Common myeloid progenitor, CD34-positive (primary cell): ENCODE results near the gene AMPD3.

Experiments
- CTCF ChIA-PET: fragments of 350-600 bp; sonication (Branson Sonifier 250); formaldehyde crosslinking; loops from one replicate; lab custom pipeline; 2021; ENCODE audit warnings: antibody characterized with exemption; lab: Charles Lee
- POLR2A ChIA-PET: fragments of 350-600 bp; sonication (Branson Sonifier 250); formaldehyde crosslinking; loops from one replicate; lab custom pipeline; 2021; ENCODE audit warnings: antibody characterized with exemption; lab: Charles Lee
- DNase-seq, 3 donors: peaks; one replicate each; pipeline versions ENCODE4 v3.0.0 to v3.0.0-alpha.2; 2013
- H3K27ac ChIP-seq, 2 experiments: 1 replicate in 1 of 2; 2 replicates in 1 of 2; pipeline ENCODE4 v1.7.0; 2013; ENCODE audit warnings: inconsistent platforms in 2 of 2, low read length in 2 of 2, mild to moderate bottlenecking in 2 of 2, low read depth in 1 of 2, moderate library complexity in 1 of 2; ENCODE audit not compliant: severe bottlenecking in 2 of 2, insufficient read depth in 1 of 2, poor library complexity in 1 of 2
- H3K27me3 ChIP-seq, 5 experiments: replicated peaks in 2 of 5; 1 replicate in 3 of 5; 2 replicates in 2 of 5; pipeline versions ENCODE4 v1.6.1 to v1.7.0; 2013; ENCODE audit warnings: low read length in 4 of 5, mild to moderate bottlenecking in 2 of 5, moderate library complexity in 2 of 5, inconsistent platforms in 1 of 5; ENCODE audit not compliant: insufficient read depth in 5 of 5, control insufficient read depth in 4 of 5
- H3K36me3 ChIP-seq, 4 experiments: 1 replicate in 2 of 4; 2 replicates in 2 of 4; pipeline versions ENCODE4 v1.6.1 to v1.7.0; 2013; ENCODE audit warnings: low read length in 3 of 4, control low read depth in 1 of 4, mild to moderate bottlenecking in 1 of 4; ENCODE audit not compliant: control insufficient read depth in 4 of 4, insufficient read depth in 4 of 4
- H3K4me1 ChIP-seq, 4 experiments: 1 replicate in 3 of 4; 2 replicates in 1 of 4; pipeline versions ENCODE4 v1.6.1 to v1.7.1; 2013; ENCODE audit warnings: low read length in 3 of 4, mild to moderate bottlenecking in 3 of 4, control low read depth in 1 of 4, inconsistent platforms in 1 of 4, moderate library complexity in 1 of 4; ENCODE audit not compliant: control insufficient read depth in 4 of 4, insufficient read depth in 4 of 4; ENCODE audit errors: control extremely low read depth in 1 of 4
- H3K4me3 ChIP-seq, 7 experiments: 1 replicate in 4 of 7; 2 replicates in 3 of 7; pipeline versions ENCODE4 v1.5.1 to v1.7.0; 2013; ENCODE audit warnings: mild to moderate bottlenecking in 7 of 7, low read length in 6 of 7, moderate library complexity in 6 of 7, inconsistent platforms in 2 of 7, low read depth in 2 of 7, control low read depth in 1 of 7; ENCODE audit not compliant: insufficient read depth in 4 of 7, control insufficient read depth in 1 of 7; ENCODE audit errors: extremely low read depth in 1 of 7
- H3K9me3 ChIP-seq, 5 experiments: 1 replicate in 4 of 5; 2 replicates in 1 of 5; pipeline versions ENCODE4 v1.6.1 to v1.7.1; 2013; ENCODE audit warnings: low read length in 4 of 5, mild to moderate bottlenecking in 2 of 5, inconsistent platforms in 1 of 5, low read depth in 1 of 5, moderate library complexity in 1 of 5; ENCODE audit not compliant: control insufficient read depth in 4 of 5, insufficient read depth in 2 of 5; ENCODE audit errors: control extremely low read depth in 1 of 5
- WGBS: methylation state at CpG from one replicate; pipeline ENCODE4 v1.1.5; 2013; ENCODE audit not compliant: insufficient coverage; 5-methylcytosine and 5-hydroxymethylcytosine counted together

Gene AMPD3

GRCh38 chr11:10415817-10416392 lies 39.2 kb upstream of the AMPD3 start:
- Histone ChIP-seq H3K9me3 (no peaks in the 10 kb centered on the region), H3K36me3 (no peaks in the 10 kb centered on the region), H3K4me1 (peaks cover 17 to 46% (median 37%) of the 10 kb centered on the region in 4 experiments), H3K27me3 (no peaks in the 10 kb centered on the region), H3K27ac (no peak overlapping the region), H3K4me3 (no peak overlapping the region)
- ChIA-PET CTCF (interaction anchor here (0.6 to 12.2 kb wide), 12 partner anchors 12 to 238 kb away, joined by 3 to 166 read pairs (median 4); partner anchors contain the start of gene AMPD3), POLR2A (no interaction called here)
- WGBS, result 96% methylated on average over 7 of the region's 7 CpGs
- DNase-seq, result no peak

- no peak for DNase-seq
- ChIA-PET CTCF (interaction anchor here (1.2 to 12.2 kb wide), 3 partner anchors 9 to 39 kb away, joined by 3 to 166 read pairs (median 5); partner anchors contain the start of gene AMPD3), POLR2A (no interaction called here)
- H3K36me3 ChIP-seq, result no peaks in the 10 kb centered on the region
- no peak overlapping the region for H3K4me3 ChIP-seq
- WGBS, result 100% methylated on average over 2 of the region's 6 CpGs
- no peaks in the 10 kb centered on the region for H3K27me3 ChIP-seq
- H3K9me3 ChIP-seq, result no peaks in the 10 kb centered on the region
- peaks cover 17 to 34% (median 27%) of the 10 kb centered on the region in 4 experiments for H3K4me1 ChIP-seq
- no peak overlapping the region for H3K27ac ChIP-seq
Measured at GRCh38 chr11:10418259-10418949, 36.7 kb upstream of the AMPD3 start.

- Histone ChIP-seq H3K9me3 (no peaks in the 10 kb centered on the region), H3K4me3 (no peak overlapping the region), H3K4me1 (peaks cover 12 to 28% (median 22%) of the 10 kb centered on the region in 4 experiments), H3K36me3 (no peaks in the 10 kb centered on the region), H3K27me3 (no peaks in the 10 kb centered on the region), H3K27ac (no peak overlapping the region)
- no peak for DNase-seq
- WGBS, result 100% methylated on average over 2 of the region's 3 CpGs
- CTCF ChIA-PET, result interaction anchor here (0.9 to 12.2 kb wide), 4 partner anchors 9 to 38 kb away, joined by 3 to 166 read pairs (median 4); partner anchors contain the start of gene AMPD3
- POLR2A ChIA-PET, result no interaction called here
Measured at GRCh38 chr11:10418950-10419310, 36.1 kb upstream of the AMPD3 start.

GRCh38 chr11:10426475-10426874 lies 28.6 kb upstream of the AMPD3 start:
- no peaks in the 10 kb centered on the region for H3K4me1 ChIP-seq
- H3K9me3 ChIP-seq, result peaks cover 0 to 6% (median 0%) of the 10 kb centered on the region in 5 experiments
- no peaks in the 10 kb centered on the region for H3K27me3 ChIP-seq
- ChIA-PET CTCF (interaction anchor here (1.6 to 2.7 kb wide), 3 partner anchors 11 to 20 kb away, joined by 6 to 13 read pairs (median 7); no protein-coding TSS in a partner anchor), POLR2A (interaction anchor here (0.6 to 0.7 kb wide), 2 partner anchors 18 to 24 kb away, joined by 3 to 6 read pairs; no protein-coding TSS in a partner anchor)
- no peak overlapping the region for H3K4me3 ChIP-seq
- H3K36me3 ChIP-seq, result no peaks in the 10 kb centered on the region
- no peak overlapping the region for H3K27ac ChIP-seq
- no peak for DNase-seq
- 100% methylated on average over 1 of the region's 3 CpGs for WGBS

- no peaks in the 10 kb centered on the region for H3K36me3 ChIP-seq
- H3K4me1 ChIP-seq, result no peaks in the 10 kb centered on the region
- no peaks in the 10 kb centered on the region for H3K27me3 ChIP-seq
- no peak overlapping the region for H3K4me3 ChIP-seq
- ChIA-PET CTCF (interaction anchor here (0.7 to 2.7 kb wide), 9 partner anchors 9 to 49 kb away, joined by 3 to 13 read pairs (median 4); no protein-coding TSS in a partner anchor), POLR2A (no interaction called here)
- WGBS, result 100% methylated on average over 1 of the region's 1 CpG
- H3K9me3 ChIP-seq, result peaks cover 0 to 12% (median 0%) of the 10 kb centered on the region in 5 experiments
- no peak overlapping the region for H3K27ac ChIP-seq
- no peak for DNase-seq
Measured at GRCh38 chr11:10428453-10428852, 26.6 kb upstream of the AMPD3 start.

GRCh38 chr11:10429526-10429925 lies 25.5 kb upstream of the AMPD3 start:
- Histone ChIP-seq H3K27me3 (no peaks in the 10 kb centered on the region), H3K9me3 (peaks cover 0 to 11% (median 0%) of the 10 kb centered on the region in 5 experiments), H3K4me3 (no peak overlapping the region), H3K36me3 (no peaks in the 10 kb centered on the region), H3K4me1 (no peaks in the 10 kb centered on the region), H3K27ac (no peak overlapping the region)
- CTCF ChIA-PET, result interaction anchor here (0.7 to 1.7 kb wide), 8 partner anchors 10 to 48 kb away, joined by 3 to 6 read pairs (median 3); no protein-coding TSS in a partner anchor
- WGBS, result no CpG with 5 or more reads among the region's 2 CpGs
- no peak for DNase-seq
- POLR2A ChIA-PET, result no interaction called here

GRCh38 chr11:10432493-10432892 lies 22.6 kb upstream of the AMPD3 start:
- Histone ChIP-seq H3K27ac (no peak overlapping the region), H3K4me1 (peaks cover 7 to 19% (median 13%) of the 10 kb centered on the region in 4 experiments), H3K4me3 (no peak overlapping the region), H3K36me3 (no peaks in the 10 kb centered on the region), H3K9me3 (peaks cover 0 to 7% (median 0%) of the 10 kb centered on the region in 5 experiments), H3K27me3 (no peaks in the 10 kb centered on the region)
- no peak for DNase-seq
- no CpG with 5 or more reads among the region's 1 CpG for WGBS
- POLR2A ChIA-PET, result no interaction called here
- CTCF ChIA-PET, result no interaction called here
